Measurements from ENCODE around the gene BCAS4.
"Not testable (repeated sequence)": the region's sequence is repeated elsewhere in the genome, so short reads cannot be mapped to it uniquely, and the experiment has no call there.

Gene BCAS4

DNA sequence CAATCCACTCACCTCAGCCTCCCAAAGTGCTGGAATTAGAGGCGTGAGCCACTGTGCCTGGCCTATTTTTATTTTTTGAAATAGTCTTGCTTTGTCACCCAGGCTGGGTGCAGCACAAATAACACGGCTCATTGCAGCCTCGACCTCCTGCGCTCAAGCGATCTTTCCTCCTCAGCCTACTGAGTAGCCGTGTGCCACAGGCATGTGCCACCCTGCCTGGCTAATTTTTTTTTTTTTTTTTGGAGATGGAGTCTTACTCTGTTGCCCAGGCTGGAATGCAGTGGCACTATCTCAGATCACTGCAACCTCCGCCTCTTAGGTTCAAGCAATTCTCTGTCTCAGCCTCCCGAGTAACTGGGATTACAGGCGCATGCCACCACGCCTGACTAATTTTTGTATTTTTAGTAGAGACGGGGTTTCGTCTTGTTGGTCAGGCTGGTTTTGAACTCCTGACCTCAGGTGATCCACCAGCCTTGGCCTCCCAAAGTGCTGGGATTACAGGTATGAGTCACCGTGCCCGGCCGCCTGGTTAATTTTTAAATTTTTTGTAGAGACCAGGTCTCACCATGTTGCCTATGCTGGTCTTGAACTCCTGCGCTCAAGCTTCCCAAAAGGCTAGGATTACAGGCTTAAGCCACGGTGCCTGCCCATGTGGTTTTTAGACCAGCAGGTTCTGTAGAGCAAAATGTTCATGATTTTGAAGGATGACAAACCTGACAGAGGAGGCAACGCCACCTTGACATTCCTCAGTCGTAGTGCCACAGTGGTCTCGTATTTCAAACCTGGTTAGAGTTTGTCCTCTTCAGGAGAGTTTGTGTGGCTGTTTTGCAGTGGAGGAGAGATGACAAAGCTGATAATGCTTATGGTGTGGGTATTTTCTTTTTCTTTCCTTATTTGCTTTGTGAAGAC, 31.1 kb upstream of the BCAS4 start:
- peaks cover 19% of the 10 kb centered on the region for H3K4me1 ChIP-seq
- in situ Hi-C loops (cut with MboI; ENCODE audit: low sequenced_read_pairs); H3K4me3 ChIP-seq; H3K36me3 ChIP-seq (replicated peaks); H3K27me3 ChIP-seq (ENCODE audit: low read depth); DNase-seq (ENCODE audit: low spot score in 2 of 2); H3K9me3 ChIP-seq: not testable (repeated sequence)

DNA sequence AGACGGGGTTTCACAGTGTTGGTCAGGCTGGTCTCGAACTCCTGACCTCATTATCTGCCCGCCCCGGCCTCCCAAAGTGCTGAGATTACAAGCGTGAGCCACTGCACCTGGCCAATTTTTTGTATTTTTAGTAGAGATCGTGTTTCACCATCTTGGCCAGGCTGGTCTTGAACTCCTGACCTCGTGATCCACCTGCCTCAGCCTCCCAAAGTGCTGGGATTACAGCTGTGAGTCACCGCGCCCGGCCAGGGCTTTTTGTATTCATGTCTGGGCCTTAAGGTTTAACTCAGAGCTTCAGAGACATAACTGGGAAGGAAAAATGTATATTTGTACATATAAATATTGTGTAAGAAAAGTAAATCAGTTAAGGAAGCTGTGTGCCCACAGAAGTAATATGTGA, 29.6 kb upstream of the BCAS4 start:
- in situ Hi-C loops (cut with MboI; ENCODE audit: low sequenced_read_pairs); DNase-seq (ENCODE audit: low spot score in 2 of 2); H3K9me3 ChIP-seq; H3K36me3 ChIP-seq (replicated peaks); H3K27me3 ChIP-seq (ENCODE audit: low read depth); H3K4me3 ChIP-seq: not testable (repeated sequence)
- peaks cover 19% of the 10 kb centered on the region for H3K4me1 ChIP-seq

- Histone ChIP-seq H3K27me3 (ENCODE audit: low read depth) (no peaks in the 10 kb centered on the region), H3K36me3 (replicated peaks) (no peaks in the 10 kb centered on the region), H3K9me3 (no peaks in the 10 kb centered on the region), H3K4me3 (no peak overlapping the region), H3K4me1 (peaks cover 19% of the 10 kb centered on the region)
- DNase-seq (ENCODE audit: low spot score in 2 of 2), result no peak
- in situ Hi-C loops (cut with MboI; ENCODE audit: low sequenced_read_pairs), result no loop called here
Measured at GRCh38 chr20:50765674-50766073, 29.2 kb upstream of the BCAS4 start.

GRCh38 chr20:50766955-50767809, 27.7 kb upstream of the BCAS4 start:
- H3K27me3 ChIP-seq (ENCODE audit: low read depth); H3K36me3 ChIP-seq (replicated peaks); in situ Hi-C loops (cut with MboI; ENCODE audit: low sequenced_read_pairs); H3K9me3 ChIP-seq: not testable (repeated sequence)
- peak; percentile 47 to 61 for DNase-seq (ENCODE audit: low spot score in 2 of 2)
- Histone ChIP-seq H3K4me1 (peaks cover 19% of the 10 kb centered on the region), H3K4me3 (0 out of 2 replicates have a peak overlapping the region, but pooled peaks have one; percentile 1)

DNA sequence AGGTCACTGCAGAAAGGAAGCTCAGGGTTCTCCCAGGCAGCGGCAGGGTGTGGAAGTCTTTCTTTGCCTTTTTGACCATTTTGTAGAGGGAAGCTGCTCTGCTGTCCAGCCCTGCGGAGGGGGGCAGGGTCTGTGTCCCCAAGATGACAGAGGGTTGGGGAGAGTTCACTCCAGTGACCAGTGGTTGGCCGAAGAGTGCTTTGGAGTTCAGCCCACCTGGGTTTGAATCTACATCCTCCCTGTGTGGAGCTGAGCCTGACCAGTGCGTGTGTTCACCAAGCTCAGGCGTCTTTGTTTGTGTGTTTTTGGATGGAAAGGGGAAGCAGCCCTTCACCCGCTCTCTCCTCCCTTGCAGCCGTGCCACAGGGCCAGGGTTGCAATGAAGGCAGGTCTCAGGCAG, 25.9 kb upstream of the BCAS4 start:
- in situ Hi-C loops (cut with MboI; ENCODE audit: low sequenced_read_pairs); DNase-seq (ENCODE audit: low spot score in 2 of 2): not testable (repeated sequence)
- peaks cover 19% of the 10 kb centered on the region for H3K4me1 ChIP-seq

DNA sequence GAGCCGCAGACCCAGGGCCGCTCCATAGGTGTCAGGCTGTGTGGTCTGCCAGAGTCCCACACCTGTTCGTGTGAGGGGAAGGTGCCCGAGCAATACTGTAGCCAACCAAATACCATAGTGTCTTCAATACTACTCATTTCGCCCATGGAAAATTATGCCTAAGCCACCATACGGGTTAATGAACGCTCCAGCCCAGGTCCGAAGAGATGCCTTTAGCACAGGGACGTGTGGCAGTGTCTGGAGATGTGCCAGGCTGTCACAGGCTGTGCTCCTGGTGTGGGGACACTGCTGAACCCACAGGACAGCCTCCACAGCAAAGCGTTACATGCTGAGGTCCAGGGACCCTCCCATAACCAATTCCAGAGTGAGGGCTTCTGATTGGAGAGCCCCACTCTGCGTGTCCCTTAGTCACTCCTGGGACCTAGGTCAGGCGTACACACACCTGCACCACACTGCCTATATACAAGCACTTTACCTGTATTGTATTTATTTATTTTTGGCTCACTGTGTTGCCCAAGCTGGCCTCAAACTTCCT, 25.2 kb upstream of the BCAS4 start:
- H3K9me3 ChIP-seq; H3K4me3 ChIP-seq; H3K36me3 ChIP-seq (replicated peaks); H3K27me3 ChIP-seq (ENCODE audit: low read depth); in situ Hi-C loops (cut with MboI; ENCODE audit: low sequenced_read_pairs); DNase-seq (ENCODE audit: low spot score in 2 of 2): not testable (repeated sequence)
- peaks cover 19% of the 10 kb centered on the region for H3K4me1 ChIP-seq

More for the DNA sequence above, 25.9 kb upstream of the BCAS4 start:
- not testable (repeated sequence) for H3K27me3 ChIP-seq (ENCODE audit: low read depth); H3K4me3 ChIP-seq; H3K36me3 ChIP-seq (replicated peaks); H3K9me3 ChIP-seq

GRCh38 chr20:50771419-50772080, 23.3 kb upstream of the BCAS4 start:
- H3K27me3 ChIP-seq (ENCODE audit: low read depth); in situ Hi-C loops (cut with MboI; ENCODE audit: low sequenced_read_pairs); DNase-seq (ENCODE audit: low spot score in 2 of 2); H3K9me3 ChIP-seq; H3K4me3 ChIP-seq; H3K36me3 ChIP-seq (replicated peaks): not testable (repeated sequence)
- peaks cover 13% of the 10 kb centered on the region for H3K4me1 ChIP-seq

DNA sequence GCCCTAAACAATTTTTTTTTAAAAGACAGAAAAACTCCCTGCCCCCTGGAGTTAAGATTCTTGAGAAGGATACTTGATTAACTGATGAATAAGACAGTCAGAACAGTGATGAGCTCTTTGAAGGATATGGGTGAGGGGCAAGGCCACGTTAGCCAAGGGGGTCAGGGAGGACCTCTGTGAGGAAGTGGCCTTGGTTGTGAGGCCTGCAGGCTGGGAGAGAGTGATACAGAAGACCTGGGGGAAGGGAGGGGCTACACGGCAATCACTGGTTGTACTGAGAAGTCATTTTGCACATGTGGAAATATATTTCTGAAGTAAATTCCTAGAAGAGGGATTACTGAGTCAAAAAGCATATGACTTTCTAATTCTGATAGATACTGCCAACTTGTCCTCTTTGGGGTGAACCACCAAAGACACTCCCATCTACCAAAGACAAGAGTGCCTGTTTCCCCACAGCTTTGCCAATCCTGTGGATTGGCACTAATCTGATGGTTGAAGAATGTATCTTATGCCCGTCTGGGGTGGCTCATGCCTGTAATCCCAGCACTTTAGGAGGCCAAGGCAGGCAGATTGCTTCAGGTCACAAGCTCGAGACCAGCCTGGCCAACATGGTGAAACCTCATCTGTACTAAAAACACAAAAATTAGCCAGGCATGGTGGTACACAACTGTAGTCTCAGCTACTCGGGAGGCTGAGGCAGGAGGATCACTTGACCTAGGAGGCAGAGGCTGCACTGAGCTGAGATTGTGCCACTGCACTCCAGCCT, 22.3 kb upstream of the BCAS4 start:
- in situ Hi-C loops (cut with MboI; ENCODE audit: low sequenced_read_pairs), result no loop called here
- no peak for DNase-seq (ENCODE audit: low spot score in 2 of 2)
- H3K4me1 ChIP-seq, result peaks cover 5% of the 10 kb centered on the region
- no peaks in the 10 kb centered on the region for H3K27me3 ChIP-seq (ENCODE audit: low read depth)
- H3K36me3 ChIP-seq (replicated peaks), result no peaks in the 10 kb centered on the region
- no peak overlapping the region for H3K4me3 ChIP-seq
- no peaks in the 10 kb centered on the region for H3K9me3 ChIP-seq

DNA sequence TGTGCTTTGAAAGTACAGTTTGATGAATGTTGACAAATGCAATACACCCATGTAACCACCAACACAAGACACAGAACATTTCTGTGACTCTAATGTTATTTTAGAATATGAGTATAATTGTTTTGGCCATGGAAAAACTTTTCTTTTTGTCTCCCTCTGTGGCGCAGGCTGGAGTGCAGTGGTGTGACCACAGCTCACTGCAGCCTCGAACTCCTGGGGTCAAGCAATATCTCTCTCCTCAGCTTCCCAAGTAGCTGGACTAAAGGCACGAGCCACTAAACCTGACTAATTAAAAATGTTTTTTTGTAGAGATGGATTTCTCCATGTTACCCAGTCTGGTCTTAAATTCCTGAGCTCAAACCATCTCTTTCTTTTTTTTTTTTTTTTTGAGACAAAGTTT, 20.3 kb upstream of the BCAS4 start:
- in situ Hi-C loops (cut with MboI; ENCODE audit: low sequenced_read_pairs), result no loop called here
- Histone ChIP-seq H3K9me3 (no peaks in the 10 kb centered on the region), H3K4me1 (no peaks in the 10 kb centered on the region), H3K4me3 (no peak overlapping the region), H3K27me3 (ENCODE audit: low read depth) (no peaks in the 10 kb centered on the region), H3K36me3 (replicated peaks) (no peaks in the 10 kb centered on the region)
- DNase-seq (ENCODE audit: low spot score in 2 of 2), result no peak

GRCh38 chr20:50776122-50776817, 18.6 kb upstream of the BCAS4 start:
- in situ Hi-C loops (cut with MboI; ENCODE audit: low sequenced_read_pairs), result no loop called here
- Histone ChIP-seq H3K27me3 (ENCODE audit: low read depth) (no peaks in the 10 kb centered on the region), H3K36me3 (replicated peaks) (no peaks in the 10 kb centered on the region), H3K9me3 (no peaks in the 10 kb centered on the region), H3K4me1 (no peaks in the 10 kb centered on the region), H3K4me3 (no peak overlapping the region)
- no peak for DNase-seq (ENCODE audit: low spot score in 2 of 2)

- Histone ChIP-seq H3K9me3 (no peaks in the 10 kb centered on the region), H3K27me3 (ENCODE audit: low read depth) (no peaks in the 10 kb centered on the region), H3K36me3 (replicated peaks) (no peaks in the 10 kb centered on the region), H3K4me3 (no peak overlapping the region), H3K4me1 (no peaks in the 10 kb centered on the region)
- DNase-seq (ENCODE audit: low spot score in 2 of 2), result no peak
- in situ Hi-C loops (cut with MboI; ENCODE audit: low sequenced_read_pairs), result no loop called here
Measured at GRCh38 chr20:50777373-50777772, 17.5 kb upstream of the BCAS4 start.

GRCh38 chr20:50778994-50779393, 15.9 kb upstream of the BCAS4 start:
- H3K36me3 ChIP-seq (replicated peaks); H3K4me1 ChIP-seq; DNase-seq (ENCODE audit: low spot score in 2 of 2); H3K27me3 ChIP-seq (ENCODE audit: low read depth); in situ Hi-C loops (cut with MboI; ENCODE audit: low sequenced_read_pairs); H3K9me3 ChIP-seq; H3K4me3 ChIP-seq: not testable (repeated sequence)
